22Rv1 (cell line): ENCODE measurements around the gene CIB2.

ENCODE experiments used
- H3K27ac ChIP-seq: fragments of 450-650 bp; 2 replicates; pipeline ENCODE4 v1.5.1; 2017
- CTCF ChIP-seq: fragments of 450-650 bp; IDR thresholded peaks from 2 replicates; pipeline ENCODE4 v1.5.1; 2017; ENCODE audit warnings: mild to moderate bottlenecking
- ZFX ChIP-seq: fragments of 450-650 bp; IDR thresholded peaks from 2 replicates; pipeline ENCODE4 v1.6.1; 2017; ENCODE audit warnings: antibody characterized with exemption, borderline replicate concordance

CIB2 gene

GRCh38 chr15:78076231-78077052, 54.8 kb downstream of the CIB2 start:
- TF ChIP-seq ZFX (no peak), CTCF (no peak)
- H3K27ac ChIP-seq, result peak overlapping the region; percentile 66

GRCh38 chr15:78075490-78076230, 55.6 kb downstream of the CIB2 start:
- TF ChIP-seq ZFX (no peak), CTCF (no peak)
- H3K27ac ChIP-seq, result peak overlapping the region; percentile 66; the same call in 1 of the 2 replicates

GRCh38 chr15:78073046-78073787, 58.0 kb downstream of the CIB2 start:
- TF ChIP-seq ZFX, result no peak
- no peak for TF ChIP-seq CTCF
- H3K27ac ChIP-seq, result no peak overlapping the region

GRCh38 chr15:78072080-78072892, 59.0 kb downstream of the CIB2 start:
- H3K27ac ChIP-seq, result no peak overlapping the region
- no peak for TF ChIP-seq CTCF
- no peak for TF ChIP-seq ZFX

- H3K27ac ChIP-seq, result no peak overlapping the region
- TF ChIP-seq ZFX (no peak), CTCF (no peak)
Observed at GRCh38 chr15:78071383-78071782, 59.9 kb downstream of the CIB2 start.

- H3K27ac ChIP-seq, result no peak overlapping the region
- TF ChIP-seq CTCF, result no peak
- no peak for TF ChIP-seq ZFX
Observed at GRCh38 chr15:78070049-78070700, 61.1 kb downstream of the CIB2 start.
